Endothelial cell of coronary artery (primary cell): ENCODE results near the gene RADX. TPM values are rescaled to one million over a fixed set of nuclear protein-coding genes. Genes with fewer than 3 reads are reported as not detected.

Experiments used
- total RNA-seq: library from RNA; depleted of rRNA; stranded (reverse); fragments of >200 nt; gene quantifications from 2 replicates; pipeline ENCODE4 v1.2.3, GENCODE V29; 2014

The RADX gene, protein sequence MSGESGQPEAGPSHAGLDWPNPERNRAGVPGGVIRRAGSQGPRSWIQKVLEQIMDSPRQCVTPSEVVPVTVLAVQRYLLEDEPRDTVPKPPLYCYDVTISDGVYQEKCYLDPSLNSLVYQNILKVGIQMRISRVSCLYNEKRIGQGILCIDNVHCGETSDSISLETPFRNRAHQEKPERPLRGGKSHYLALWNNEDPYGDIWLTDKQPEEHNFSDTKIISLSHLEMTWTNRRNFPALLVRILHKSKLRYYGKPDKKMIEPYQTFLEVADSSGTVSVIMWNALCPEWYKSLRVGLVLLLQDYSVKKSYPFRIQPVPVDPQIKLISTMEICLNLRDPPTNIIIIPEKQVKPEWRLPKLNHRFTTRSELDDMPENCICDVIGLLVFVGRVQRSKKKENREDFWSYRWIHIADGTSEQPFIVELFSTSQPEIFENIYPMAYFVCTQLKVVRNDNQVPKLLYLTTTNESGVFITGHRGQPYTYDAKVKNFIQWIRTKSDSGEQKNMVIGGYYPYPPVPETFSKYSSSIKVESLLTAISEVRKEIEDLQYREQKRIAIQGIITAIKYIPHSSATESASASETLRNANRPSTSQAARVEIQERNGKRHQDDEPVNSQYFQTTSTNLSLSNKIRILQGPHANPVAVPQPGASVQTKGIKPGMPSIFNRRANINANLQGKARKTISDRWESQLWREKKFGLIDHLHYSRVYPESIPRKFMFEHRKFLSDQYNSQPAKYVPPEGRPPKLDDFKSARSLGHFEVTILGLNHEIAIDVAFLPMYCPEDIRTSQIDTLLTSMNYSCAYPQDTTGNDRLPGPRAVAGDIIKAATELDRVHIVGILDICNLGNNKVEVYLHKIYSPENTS
- total RNA-seq: 0.09 TPM in 2 replicates

DNA sequence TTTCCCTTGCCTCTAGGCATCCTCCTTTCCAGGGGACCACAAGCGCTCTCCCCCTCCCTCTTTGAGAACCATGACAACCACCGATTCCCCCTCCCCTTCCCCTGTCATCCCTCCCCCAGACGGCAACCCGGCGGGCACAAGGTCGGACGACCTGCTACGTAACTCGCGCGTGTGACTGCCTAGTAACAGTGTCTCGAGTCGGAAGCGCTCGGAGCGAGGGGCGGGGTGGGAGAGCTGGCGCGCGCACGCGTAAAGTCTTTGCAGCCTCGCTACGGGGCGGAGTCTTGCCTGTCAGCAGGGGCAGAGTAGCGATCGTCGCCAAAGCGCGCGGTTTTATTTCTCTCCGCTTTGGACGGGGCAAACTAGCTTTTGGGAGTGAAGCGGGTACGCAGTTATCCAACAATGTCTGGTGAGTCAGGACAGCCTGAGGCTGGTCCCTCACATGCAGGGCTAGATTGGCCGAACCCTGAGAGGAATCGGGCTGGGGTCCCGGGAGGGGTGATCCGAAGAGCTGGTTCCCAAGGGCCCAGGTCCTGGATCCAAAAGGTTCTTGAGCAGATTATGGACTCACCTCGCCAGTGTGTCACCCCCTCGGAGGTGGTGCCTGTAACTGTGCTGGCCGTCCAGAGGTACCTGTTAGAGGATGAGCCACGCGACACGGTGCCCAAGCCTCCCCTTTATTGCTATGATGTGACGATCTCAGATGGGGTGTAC is at the start of gene RADX:
TSS of gene RADX (plus strand) at position 300 of the 714 bp plus-strand sequence. CDS start at position 403, 103 bp downstream.

DNA sequence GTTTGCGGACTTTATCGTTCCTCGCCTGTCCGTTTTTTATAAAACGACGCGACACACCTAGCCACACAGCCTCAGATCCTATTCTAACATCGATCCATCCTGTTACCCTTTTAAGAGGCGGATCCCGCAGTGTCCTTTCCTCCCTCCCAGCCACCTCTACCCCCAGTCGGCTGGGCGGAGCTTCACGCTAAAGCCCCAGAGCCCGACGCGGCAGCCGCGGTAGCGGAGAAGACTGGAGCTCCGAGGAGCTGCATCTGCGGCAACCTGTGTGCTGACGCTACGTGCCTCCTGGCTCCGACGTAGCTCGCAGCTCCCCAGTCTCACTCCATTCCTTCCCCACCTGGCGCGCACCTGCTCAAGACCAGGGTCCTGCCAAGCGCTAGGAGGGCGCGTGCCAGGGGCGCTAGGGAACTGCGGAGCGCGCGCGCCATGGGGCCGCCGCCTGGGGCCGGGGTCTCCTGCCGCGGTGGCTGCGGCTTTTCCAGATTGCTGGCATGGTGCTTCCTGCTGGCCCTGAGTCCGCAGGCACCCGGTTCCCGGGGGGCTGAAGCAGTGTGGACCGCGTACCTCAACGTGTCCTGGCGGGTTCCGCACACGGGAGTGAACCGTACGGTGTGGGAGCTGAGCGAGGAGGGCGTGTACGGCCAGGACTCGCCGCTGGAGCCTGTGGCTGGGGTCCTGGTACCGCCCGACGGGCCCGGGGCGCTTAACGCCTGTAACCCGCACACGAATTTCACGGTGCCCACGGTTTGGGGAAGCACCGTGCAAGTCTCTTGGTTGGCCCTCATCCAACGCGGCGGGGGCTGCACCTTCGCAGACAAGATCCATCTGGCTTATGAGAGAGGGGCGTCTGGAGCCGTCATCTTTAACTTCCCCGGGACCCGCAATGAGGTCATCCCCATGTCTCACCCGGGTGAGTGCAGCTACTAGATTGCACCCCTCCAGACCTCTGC is 115.0 kb downstream of the RADX start, which contains the start of gene RNF128:
TSS of gene RNF128 (plus strand) at position 217 of the 953 bp plus-strand sequence. CDS start at position 430, 213 bp downstream.

Other genes with a start within 250 kb of the RADX start
- 0.09 TPM in 1 of 2 replicates, not detected in the other for gene RNF128, start 114.7 kb downstream of the RADX start, total RNA-seq
- 3.3 and 6.4 TPM in 2 replicates for gene TBC1D8B, start 190.7 kb downstream of the RADX start, total RNA-seq